Skin epidermis (tissue), 12 donors: ENCODE data around the gene NSF.
A peak's percentile ranks its signal among the peaks of the same experiment; 100 is the strongest.
"Not testable (repeated sequence)": the region's sequence is repeated elsewhere in the genome, so short reads cannot be mapped to it uniquely, and the experiment has no call there.

Source experiments
- H3K27ac ChIP-seq, 21 experiments: fragments of 200-600 bp; sonication (generic) in 11 of 21; one replicate each; pipeline ENCODE4 v1.5.0; 2020; ENCODE audit warnings: mild to moderate bottlenecking in 3 of 21, inconsistent platforms in 2 of 21, moderate library complexity in 2 of 21
- H3K4me3 ChIP-seq, 7 experiments: fragments of 200-600 bp; sonication (generic) in 2 of 7; one replicate each; pipeline ENCODE4 v1.5.0; 2020; ENCODE audit warnings: inconsistent platforms in 2 of 7, mild to moderate bottlenecking in 2 of 7, moderate library complexity in 1 of 7

The NSF gene

GRCh38 chr17:46590157-46591146 is at the start of gene NSF:
Gene NSF (plus strand): TSS chr17:46590669. CDS start chr17:46590776, 107 bp downstream.
- not testable (repeated sequence) for H3K27ac ChIP-seq, H3K4me3 ChIP-seq

- not testable (repeated sequence) for H3K4me3 ChIP-seq, H3K27ac ChIP-seq
These were observed 41.9 kb upstream of the NSF start for GRCh38 chr17:46548607-46549006.

GRCh38 chr17:46559155-46559554 is 31.3 kb upstream of the NSF start:
- H3K27ac ChIP-seq, H3K4me3 ChIP-seq: not testable (repeated sequence)

- not testable (repeated sequence) for H3K4me3 ChIP-seq, H3K27ac ChIP-seq
These were observed 30.4 kb upstream of the NSF start for GRCh38 chr17:46560048-46560447.

- H3K27ac ChIP-seq, H3K4me3 ChIP-seq: not testable (repeated sequence)
These were observed 24.2 kb upstream of the NSF start for GRCh38 chr17:46566284-46566683.

- H3K4me3 ChIP-seq: not testable (repeated sequence)
These were observed 23.5 kb upstream of the NSF start for GRCh38 chr17:46566980-46567379.

GRCh38 chr17:46571796-46572195 is 18.7 kb upstream of the NSF start:
- H3K27ac ChIP-seq, H3K4me3 ChIP-seq: not testable (repeated sequence)

More at GRCh38 chr17:46566980-46567379, 23.5 kb upstream of the NSF start:
- not testable (repeated sequence) for H3K27ac ChIP-seq

- H3K27ac ChIP-seq: peak within 1 kb of the TSS in 5 of 21 experiments; percentile 37 to 69 (median 51)
- peak within 1 kb of the TSS in 2 of 7 experiments; percentile 14 to 26 for H3K4me3 ChIP-seq
These were observed 11.1 kb upstream of the NSF start, which contains the start of gene ARL17A for GRCh38 chr17:46579083-46580075. Gene ARL17A (minus strand): TSS chr17:46579691. CDS start chr17:46576322, 3,369 bp downstream.

GRCh38 chr17:46580082-46580481 is 10.4 kb upstream of the NSF start:
- Histone ChIP-seq H3K27ac (peak overlapping the region in 5 of 21 experiments; percentile 37 to 69 (median 51)), H3K4me3 (peak overlapping the region in 2 of 7 experiments; percentile 14 to 26)

- H3K27ac ChIP-seq, H3K4me3 ChIP-seq: not testable (repeated sequence)
These were observed 5.0 kb upstream of the NSF start for GRCh38 chr17:46585444-46585843.

- H3K4me3 ChIP-seq: not testable (repeated sequence)
These were observed 863 bp downstream of the NSF start for GRCh38 chr17:46591332-46591731.

GRCh38 chr17:46598344-46598931 is 8.0 kb downstream of the NSF start:
- not testable (repeated sequence) for H3K27ac ChIP-seq, H3K4me3 ChIP-seq

More at GRCh38 chr17:46591332-46591731, 863 bp downstream of the NSF start:
- not testable (repeated sequence) for H3K27ac ChIP-seq

- not testable (repeated sequence) for H3K4me3 ChIP-seq, H3K27ac ChIP-seq
These were observed 10.3 kb downstream of the NSF start for GRCh38 chr17:46600767-46601166.

GRCh38 chr17:46603125-46603524 is 12.7 kb downstream of the NSF start:
- not testable (repeated sequence) for H3K4me3 ChIP-seq, H3K27ac ChIP-seq

GRCh38 chr17:46611304-46611703 is 20.8 kb downstream of the NSF start:
- H3K4me3 ChIP-seq, H3K27ac ChIP-seq: not testable (repeated sequence)

- not testable (repeated sequence) for H3K4me3 ChIP-seq, H3K27ac ChIP-seq
These were observed 23.4 kb downstream of the NSF start for GRCh38 chr17:46613876-46614275.

- not testable (repeated sequence) for H3K27ac ChIP-seq, H3K4me3 ChIP-seq
These were observed 26.7 kb downstream of the NSF start for GRCh38 chr17:46617121-46617520.

- not testable (repeated sequence) for H3K4me3 ChIP-seq, H3K27ac ChIP-seq
These were observed 28.5 kb downstream of the NSF start for GRCh38 chr17:46618975-46619374.

GRCh38 chr17:46623790-46624189 is 33.3 kb downstream of the NSF start:
- H3K27ac ChIP-seq, H3K4me3 ChIP-seq: not testable (repeated sequence)
